BE2C (cell line): ENCODE data around the gene PSPN.
"Not testable (repeated sequence)": the region's sequence is repeated elsewhere in the genome, so short reads cannot be mapped to it uniquely, and the experiment has no call there.

Source experiments
- DNase-seq: peaks from one replicate; pipeline ENCODE4 v3.0.0-alpha.2; 2020
- H3K27me3 ChIP-seq: fragments of 250-450 bp; sonication (Bioruptor Pico); 2 replicates; pipeline ENCODE4 v1.5.1; 2020; ENCODE audit warnings: mild to moderate bottlenecking
- H3K36me3 ChIP-seq: fragments of 250-450 bp; sonication (Bioruptor Pico); 2 replicates; pipeline ENCODE4 v1.5.1; 2020; ENCODE audit warnings: mild to moderate bottlenecking
- H3K4me1 ChIP-seq: fragments of 250-450 bp; sonication (Bioruptor Pico); 2 replicates; pipeline ENCODE4 v1.5.1; 2020
- H3K4me3 ChIP-seq: 2 replicates; pipeline ENCODE4 v1.5.1; 2011; ENCODE audit warnings: low read depth, low read length
- H3K9me3 ChIP-seq: fragments of 250-450 bp; sonication (Bioruptor Pico); 2 replicates; pipeline ENCODE4 v1.5.1; 2020
- TF ChIP-seq, protein P1 (sequence below): IDR thresholded peaks from 2 replicates; pipeline ENCODE4 v1.5.1; 2012; ENCODE audit warnings: mild to moderate bottlenecking, low read depth, low read length

PSPN gene

DNA sequence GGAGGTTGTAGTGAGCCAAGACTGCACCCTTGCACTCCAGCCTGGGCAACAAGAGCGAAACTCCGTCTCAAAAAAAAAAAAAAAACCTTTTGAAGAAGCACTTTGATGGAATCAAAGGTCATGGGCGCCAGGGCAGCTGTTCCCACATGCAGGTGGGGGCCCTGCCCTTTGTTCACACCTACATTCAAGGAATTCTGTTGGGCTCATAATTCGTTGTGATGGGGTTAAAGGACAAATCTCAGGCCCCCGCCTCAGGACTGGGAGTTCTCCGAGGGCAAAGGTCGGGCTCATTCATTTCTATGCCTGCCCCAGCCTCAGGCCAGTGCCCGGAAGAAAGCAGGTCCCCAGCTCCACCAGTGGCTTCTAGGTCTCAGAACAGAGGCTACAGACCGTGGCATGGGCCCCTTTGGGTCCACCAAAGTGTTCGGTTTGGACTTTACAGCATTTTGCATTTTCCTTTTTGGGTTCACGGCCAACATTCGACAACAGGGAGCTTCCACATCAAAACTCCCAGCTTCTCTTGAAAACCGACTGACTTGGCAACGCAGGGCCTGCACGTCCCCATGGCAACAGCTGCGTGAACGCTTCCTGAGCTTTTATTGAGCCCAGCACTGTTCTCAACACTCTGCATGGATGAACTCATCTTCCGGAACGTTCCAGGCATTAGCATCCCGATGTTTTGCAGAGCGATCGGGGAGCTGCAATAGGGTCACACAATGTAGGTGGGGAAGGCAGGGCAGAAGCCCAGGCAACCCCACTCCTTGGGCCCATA, 27.3 kb upstream of the PSPN start:
- Histone ChIP-seq H3K27me3 (no peaks in the 10 kb centered on the region), H3K36me3 (no peaks in the 10 kb centered on the region), H3K4me1 (no peaks in the 10 kb centered on the region), H3K9me3 (no peaks in the 10 kb centered on the region), H3K4me3 (no peak overlapping the region)
- DNase-seq = no peak
- TF ChIP-seq, protein P1, sequence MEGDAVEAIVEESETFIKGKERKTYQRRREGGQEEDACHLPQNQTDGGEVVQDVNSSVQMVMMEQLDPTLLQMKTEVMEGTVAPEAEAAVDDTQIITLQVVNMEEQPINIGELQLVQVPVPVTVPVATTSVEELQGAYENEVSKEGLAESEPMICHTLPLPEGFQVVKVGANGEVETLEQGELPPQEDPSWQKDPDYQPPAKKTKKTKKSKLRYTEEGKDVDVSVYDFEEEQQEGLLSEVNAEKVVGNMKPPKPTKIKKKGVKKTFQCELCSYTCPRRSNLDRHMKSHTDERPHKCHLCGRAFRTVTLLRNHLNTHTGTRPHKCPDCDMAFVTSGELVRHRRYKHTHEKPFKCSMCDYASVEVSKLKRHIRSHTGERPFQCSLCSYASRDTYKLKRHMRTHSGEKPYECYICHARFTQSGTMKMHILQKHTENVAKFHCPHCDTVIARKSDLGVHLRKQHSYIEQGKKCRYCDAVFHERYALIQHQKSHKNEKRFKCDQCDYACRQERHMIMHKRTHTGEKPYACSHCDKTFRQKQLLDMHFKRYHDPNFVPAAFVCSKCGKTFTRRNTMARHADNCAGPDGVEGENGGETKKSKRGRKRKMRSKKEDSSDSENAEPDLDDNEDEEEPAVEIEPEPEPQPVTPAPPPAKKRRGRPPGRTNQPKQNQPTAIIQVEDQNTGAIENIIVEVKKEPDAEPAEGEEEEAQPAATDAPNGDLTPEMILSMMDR = no peak

DNA sequence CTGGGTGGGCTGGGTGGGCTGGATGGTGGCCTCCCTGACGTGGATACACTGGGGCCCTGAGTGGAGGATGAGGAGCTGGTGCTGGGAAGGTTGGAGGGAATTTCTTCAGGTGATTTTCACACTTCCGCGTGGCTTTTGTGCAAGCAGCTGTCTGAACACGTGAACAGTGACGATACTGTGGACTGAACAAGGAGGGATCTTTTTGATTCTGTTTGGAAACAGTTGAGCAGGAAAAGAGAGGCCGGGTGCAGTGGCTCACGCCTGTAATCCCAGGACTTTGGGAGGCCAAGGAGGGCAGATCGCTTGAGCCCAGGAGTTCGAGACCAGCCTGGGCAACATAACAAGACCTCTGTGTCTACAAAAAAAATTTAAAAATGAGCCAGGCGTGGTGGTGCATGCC, 26.3 kb upstream of the PSPN start:
- DNase-seq = no peak
- Histone ChIP-seq H3K4me1 (no peaks in the 10 kb centered on the region), H3K4me3 (no peak overlapping the region), H3K36me3 (no peaks in the 10 kb centered on the region), H3K27me3 (no peaks in the 10 kb centered on the region), H3K9me3 (no peaks in the 10 kb centered on the region)
- TF ChIP-seq, protein P1 = no peak

GRCh38 chr19:6400062-6400944, 24.6 kb upstream of the PSPN start:
- H3K9me3 ChIP-seq, H3K27me3 ChIP-seq, H3K4me3 ChIP-seq, H3K4me1 ChIP-seq, DNase-seq, H3K36me3 ChIP-seq: not testable (repeated sequence)

DNA sequence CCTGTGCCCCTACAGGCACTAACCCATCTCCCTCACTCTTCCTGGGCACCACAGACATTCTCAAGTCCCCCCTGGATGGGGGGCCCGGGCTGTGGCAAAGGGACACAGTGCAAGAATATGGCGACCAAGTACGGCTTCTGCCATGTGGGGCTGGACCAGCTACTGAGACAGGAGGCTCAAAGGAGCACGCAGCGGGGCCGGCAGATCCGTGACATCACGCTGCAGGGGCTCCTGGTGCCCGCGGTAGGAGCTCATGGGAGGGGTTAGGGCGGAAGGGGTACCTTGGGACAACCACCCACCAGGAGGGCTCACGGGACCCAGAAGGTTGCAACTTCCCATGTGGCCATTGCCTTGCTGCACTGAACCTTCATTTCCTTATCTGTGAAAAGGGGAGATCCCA, 20.6 kb upstream of the PSPN start:
- Histone ChIP-seq H3K36me3 (no peaks in the 10 kb centered on the region; the same call in 1 of the 2 replicates), H3K9me3 (no peaks in the 10 kb centered on the region)
- TF ChIP-seq, protein P1 = no peak

GRCh38 chr19:6394831-6395230, 19.1 kb upstream of the PSPN start:
- Histone ChIP-seq H3K36me3 (peaks cover 5% of the 10 kb centered on the region), H3K4me3 (no peak overlapping the region), H3K27me3 (no peaks in the 10 kb centered on the region), H3K9me3 (no peaks in the 10 kb centered on the region), H3K4me1 (peaks cover 6% of the 10 kb centered on the region; the same call in 1 of the 2 replicates)
- TF ChIP-seq, protein P1 = no peak
- no peak for DNase-seq

More for the DNA sequence above, 20.6 kb upstream of the PSPN start:
- no peak for DNase-seq
- no peak overlapping the region for H3K4me3 ChIP-seq
- peaks cover 6% of the 10 kb centered on the region; the same call in 1 of the 2 replicates for H3K4me1 ChIP-seq
- no peaks in the 10 kb centered on the region for H3K27me3 ChIP-seq

DNA sequence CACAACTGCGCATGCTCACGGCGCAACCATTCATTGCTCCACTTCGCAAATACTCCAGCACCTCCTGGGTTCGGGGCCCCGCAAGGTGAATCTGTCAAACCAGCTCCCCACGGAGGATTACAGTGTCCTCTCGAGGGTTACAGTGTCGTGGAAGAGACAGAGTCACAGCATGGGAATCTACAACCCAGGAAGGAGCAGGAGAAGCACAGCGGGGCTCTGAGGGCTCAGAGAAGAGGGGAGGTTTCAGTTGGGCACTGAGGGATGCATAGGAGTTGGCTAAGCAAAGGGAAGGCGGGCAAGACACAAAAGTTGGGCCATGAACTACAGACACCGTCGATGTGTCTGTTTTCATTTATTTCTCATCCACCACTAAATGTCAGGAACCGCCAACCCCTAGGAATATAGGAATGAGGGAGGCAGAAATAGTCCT, 18.3 kb upstream of the PSPN start:
- no peaks in the 10 kb centered on the region for H3K27me3 ChIP-seq
- no peaks in the 10 kb centered on the region for H3K9me3 ChIP-seq
- DNase-seq = no peak
- peaks cover 6% of the 10 kb centered on the region; the same call in 1 of the 2 replicates for H3K4me1 ChIP-seq
- H3K36me3 ChIP-seq = peaks cover 12% of the 10 kb centered on the region
- peak overlapping the region; percentile 92 for H3K4me3 ChIP-seq
- TF ChIP-seq, protein P1 = no peak
